GM18861 (cell line): ENCODE results near the gene PDGFA.

Experiments
- ATAC-seq: cut with Tn5 transposase; IDR thresholded peaks from one replicate; pipeline ENCODE4 v1.9.1; 2021; ENCODE audit not compliant: unreplicated experiment

PDGFA gene

DNA sequence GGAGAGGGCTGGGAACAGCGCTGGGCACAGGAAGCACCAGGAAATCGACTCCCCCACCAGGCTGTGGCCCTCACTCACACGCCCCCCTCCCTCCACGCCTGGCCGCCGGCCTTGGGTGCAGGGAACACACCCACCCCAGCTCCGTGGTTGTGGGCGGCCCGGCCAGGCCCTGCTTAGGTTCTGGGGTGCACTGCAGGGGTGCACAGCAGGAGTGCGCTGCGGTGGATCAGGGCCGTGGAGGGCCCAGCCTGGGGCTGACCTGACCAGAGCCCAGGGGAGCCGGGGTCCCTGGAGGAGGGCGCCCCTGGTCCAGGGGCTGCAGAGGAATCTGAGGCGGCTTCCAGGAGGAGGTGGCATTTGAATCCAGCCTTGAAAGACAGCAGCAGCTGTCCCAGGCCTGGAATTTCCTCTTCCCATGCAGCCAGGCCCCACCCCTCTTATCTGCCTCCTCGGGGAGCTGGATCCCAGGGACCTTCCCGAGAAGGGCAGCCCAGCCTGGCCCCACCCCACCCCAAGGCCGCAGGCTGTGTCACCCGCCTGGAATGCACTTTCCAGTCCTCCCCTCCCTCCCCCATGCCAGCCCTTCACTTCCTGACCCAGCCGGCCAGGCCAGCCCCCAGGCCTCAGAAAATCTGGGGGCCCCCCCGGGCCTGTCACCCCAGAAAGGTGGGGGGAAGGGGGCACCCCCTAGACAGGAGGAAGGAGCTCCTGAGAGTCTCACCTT is 18.4 kb upstream of the PDGFA start:
- ATAC-seq = no peak

DNA sequence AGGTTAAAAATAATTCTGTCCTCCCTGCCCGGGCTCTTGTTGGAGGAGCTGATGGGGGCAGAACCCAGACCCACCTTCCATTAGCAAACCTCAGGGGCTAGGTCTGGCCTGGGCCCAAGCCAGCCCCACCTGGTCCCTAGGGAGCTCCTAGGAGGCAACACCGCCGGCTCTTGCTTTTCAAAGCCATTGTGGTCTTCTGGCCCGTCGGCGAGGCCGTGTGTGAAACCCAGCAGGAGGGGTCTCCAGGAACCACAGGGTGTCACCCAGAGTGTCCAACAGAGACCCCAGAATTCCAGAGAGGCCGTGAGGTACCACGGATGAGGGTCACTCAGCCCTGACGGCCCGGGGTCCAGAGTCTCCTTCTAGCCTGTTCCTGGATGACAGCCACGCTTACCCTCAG is 16.6 kb upstream of the PDGFA start:
- ATAC-seq = no peak

DNA sequence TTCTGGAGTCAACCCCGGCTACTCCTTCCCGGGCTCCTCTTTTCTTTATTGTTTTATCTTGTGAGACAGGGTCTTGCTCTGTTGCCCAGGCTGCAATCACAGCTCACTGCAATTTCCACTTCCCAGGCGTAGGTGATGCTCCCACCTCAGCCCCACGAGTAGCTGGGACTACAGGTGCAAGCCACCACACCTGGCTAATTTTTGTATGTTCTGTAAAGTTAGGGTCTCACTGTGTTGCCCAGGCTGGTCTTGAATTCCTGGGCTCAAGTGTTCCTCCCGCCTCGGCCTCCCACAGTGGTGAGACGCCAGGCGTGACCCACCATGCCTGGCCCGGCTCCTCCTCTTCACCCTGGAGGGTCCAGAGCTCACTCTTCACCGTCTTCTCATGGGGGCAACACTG is 15.3 kb upstream of the PDGFA start:
- ATAC-seq = no peak

DNA sequence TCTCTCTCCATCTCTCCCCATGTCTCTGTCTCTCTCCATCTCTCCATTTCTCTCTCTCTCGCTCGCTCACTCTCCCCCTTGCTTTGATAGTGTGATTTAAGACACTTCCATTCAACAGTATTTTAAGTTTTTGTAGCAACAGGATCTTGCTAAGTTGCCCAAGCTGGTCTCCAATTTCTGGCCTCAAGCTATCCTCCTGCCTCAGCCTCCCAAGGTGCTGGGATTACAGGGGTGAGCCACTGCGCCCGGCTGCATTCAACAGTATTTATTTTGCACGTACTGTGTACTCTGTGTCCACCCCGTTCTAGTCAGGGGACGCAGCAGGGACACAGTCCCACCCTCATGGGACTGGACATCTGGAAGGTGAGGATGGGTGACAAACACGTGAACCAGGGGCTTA is 14.4 kb upstream of the PDGFA start:
- no peak for ATAC-seq

DNA sequence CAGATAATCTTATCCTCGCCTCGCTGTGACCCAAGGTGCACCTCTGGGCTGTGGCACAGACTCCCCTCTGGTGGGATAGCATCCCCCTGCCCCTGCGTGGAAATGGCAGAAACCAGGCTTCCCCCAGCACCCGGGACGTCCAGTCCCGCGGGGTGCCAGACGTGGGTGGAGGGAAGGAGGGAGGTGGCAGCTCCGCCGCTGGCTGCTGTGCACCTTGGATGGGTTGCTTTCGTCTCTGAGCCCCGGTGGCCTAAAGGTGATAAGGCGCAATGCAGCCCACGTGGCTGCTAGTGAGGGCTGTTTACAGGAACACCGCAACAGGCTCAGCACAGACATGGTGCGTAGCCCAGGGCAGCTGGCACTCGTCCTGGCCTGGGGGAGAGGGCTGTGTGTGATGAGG is 13.6 kb upstream of the PDGFA start:
- no peak for ATAC-seq

DNA sequence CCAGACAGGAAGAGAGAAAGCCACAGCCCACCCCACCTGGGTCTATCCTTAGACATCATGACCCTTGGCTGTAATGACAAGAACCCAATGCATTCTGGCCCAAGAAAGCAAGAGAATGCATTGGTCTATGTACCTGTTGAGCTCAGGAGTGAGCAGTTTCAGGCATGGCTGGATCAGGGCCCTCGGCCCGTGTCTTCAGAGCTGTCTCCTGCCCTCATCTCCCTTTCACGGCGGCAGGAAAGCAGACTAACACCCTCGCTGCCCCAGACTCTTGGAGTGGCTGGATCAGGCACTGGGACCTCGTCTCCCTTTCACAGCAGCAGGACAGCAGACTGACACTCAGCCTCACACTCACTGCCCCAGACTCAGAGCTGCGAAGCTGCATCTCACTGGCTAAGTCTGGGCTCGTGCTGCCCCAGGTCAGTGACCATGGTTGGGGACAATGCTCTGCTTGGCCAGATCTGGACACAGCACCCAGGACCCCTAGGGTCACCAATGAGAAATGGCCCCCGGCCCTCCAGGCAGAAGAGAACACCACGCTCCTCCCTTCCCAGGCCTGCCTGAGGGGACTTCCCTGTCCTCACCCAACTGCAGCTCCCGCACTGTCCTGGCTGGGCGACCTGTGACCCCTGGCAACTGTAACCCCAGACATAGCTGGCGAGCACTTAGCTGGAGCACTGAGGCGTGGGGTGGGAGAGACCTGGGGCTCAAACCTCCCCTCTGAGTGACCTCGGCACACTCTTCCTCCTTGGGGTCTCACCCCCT is 12.9 kb upstream of the PDGFA start:
- ATAC-seq = no peak

DNA sequence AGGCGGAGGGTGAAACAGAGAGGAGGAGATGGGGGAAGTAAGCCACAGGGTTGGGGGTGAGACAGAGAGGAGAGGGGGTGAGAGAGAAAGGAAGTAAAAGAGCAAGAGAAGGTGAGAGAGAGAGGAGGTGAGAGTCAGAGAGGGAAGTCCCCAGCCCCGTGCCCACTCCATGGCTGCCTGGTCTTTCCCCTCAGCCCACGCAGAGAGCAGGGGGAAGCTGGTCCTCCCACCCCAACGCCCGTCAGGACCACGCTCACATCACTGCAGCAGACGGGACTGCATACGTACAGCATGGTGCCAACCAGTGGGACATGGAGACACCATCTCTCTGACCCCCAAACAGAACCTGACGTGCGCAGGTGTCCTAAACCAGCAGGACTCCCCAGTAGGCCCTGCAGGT is 12.1 kb upstream of the PDGFA start:
- ATAC-seq = no peak

DNA sequence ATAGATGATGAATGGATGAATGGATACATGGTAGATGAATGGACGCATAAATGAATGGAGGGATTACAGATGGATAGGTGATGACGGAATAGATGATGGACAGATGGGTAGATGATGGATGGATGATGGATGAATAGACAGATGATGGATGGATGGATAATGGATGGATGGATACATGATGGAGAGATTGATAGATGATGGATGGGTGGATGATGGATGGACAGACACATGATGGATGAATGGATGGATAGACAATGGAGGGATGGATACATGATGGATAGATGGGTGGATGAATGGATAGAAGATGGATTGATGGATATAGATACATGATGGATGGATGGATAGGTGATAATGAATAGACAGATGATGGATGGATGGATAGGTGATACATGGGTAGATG is 8.8 kb upstream of the PDGFA start:
- ATAC-seq = no peak

DNA sequence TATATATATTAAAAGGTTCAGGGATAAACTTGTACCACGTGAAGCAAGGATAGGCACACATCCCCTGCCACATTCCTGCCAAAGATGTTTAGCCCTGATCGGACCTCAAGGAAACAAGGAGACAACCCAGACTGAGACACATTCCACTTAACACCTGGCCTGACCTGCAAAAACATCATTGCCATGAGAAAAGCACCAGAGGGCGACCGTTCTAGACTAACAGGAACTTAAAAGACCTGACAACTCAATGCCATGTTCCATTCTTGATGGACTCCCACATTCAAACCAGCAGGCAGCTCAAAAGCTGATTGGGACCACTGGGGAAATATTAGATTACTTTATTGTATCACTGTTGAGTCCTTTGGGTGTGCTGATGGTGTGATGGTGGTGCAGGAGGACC is 8.1 kb upstream of the PDGFA start:
- no peak for ATAC-seq

DNA sequence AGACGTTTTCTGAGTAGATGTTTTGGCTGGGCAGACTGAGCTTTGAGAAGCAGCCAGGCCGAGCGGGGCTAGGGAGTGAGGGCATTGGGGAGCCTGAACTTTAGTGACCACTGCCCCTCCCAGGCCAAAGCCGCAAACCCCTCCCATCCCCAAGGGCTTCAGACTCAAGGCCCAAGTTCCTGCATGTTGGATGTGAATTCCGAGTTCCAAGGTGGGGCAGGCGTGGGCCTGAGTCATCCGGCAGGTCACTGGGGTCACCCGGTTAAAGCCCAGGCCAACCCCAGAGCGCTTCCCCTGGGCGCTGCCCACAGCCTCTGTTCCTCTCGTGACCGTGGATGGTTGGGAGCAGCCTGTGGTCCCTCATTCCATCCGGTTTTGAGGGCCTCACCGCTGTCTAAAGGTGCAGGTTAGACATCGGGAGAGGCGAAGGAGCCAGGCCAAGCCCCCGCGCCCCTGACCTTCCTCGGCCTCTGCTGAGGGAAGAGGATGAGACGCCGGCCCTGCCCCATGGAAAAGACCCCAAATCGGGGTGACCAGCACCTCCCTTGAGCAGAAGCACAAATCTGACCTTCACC is 6.9 kb upstream of the PDGFA start:
- no peak for ATAC-seq

DNA sequence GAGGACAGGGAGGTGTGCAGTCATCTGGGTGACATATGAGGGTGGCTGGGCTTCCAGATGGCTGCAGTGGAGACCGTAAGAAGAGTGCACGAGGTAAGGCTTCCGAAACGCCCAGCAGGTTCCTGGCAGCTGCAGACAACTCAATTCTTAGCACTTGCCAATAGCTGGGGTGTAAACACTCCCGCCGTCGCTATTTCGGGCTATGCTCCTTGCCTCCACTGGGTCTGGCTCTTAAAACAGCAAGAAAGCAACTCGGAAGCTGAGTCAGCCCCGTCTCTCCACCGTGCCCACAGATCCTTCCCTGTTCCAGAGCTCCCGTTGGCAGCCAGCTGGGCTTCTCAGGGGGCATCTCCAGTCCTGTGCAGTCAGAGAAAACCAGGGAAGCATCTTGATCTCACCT is 6.1 kb upstream of the PDGFA start:
- ATAC-seq = no peak

DNA sequence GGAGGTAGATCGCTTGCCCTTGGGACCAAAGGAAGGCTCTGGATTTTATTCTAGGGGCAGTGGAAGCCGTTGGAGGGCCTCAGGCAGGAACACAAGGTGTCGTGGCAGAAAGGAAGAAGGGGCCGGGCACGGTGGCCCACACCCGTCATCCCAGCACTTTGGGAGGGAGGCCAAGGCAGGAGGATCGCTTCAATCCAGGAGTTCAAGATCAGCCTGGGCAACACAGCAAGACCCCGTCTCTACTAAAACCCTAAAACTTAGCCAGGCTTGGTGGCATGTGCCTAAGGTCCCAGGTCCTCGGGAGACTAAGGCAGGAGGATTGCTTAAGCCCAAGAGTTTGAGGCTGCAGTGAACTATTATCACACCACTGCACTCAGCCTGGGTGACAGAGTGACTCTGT is 5.2 kb upstream of the PDGFA start:
- no peak for ATAC-seq

DNA sequence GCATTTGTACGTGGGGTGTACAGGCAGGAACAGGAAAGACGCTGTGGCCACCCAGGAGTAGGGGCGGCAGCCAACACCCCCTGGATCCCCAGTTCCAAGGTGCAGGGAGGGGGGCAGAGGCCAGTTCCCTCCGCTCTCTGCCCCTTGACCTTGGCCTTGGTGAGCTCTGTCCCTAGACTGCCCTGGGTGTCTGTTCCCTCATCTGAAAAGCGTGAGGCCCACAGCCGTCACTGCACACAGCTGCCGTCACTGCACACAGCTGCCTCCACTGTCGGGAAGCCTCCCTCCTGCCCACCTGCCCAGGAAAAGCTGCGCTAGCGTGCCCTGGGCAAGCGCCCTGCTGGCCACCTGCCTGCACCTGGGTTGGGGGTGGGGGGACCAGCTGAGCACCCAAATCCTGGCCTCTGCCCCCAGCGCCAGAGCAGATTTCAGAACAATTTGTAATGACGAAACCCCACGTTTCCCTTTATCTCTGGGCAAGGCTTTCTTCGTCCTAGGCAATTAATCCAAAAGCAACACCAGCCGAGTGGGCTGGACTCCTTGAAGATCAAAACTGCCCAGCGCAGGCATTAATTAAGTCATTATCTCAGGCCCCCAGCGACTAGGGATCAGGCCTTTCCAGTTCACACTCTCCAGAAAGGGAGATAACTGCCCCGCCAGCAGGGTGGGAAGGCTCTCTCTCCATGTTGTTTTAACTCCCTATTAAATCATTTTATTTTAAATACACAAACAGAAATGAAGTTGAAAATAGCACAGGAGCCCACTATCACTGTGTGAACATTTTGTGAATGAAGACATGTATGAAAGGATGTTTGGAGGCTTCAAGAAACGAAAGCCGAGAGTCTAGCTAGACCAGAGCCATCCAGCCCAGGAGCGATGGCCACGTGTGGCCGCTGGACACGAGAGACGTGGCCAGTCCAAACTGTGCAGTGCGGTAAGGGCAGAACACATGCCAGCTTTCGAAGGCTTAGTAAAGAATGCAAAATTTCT is 4.0 kb upstream of the PDGFA start:
- no peak for ATAC-seq

DNA sequence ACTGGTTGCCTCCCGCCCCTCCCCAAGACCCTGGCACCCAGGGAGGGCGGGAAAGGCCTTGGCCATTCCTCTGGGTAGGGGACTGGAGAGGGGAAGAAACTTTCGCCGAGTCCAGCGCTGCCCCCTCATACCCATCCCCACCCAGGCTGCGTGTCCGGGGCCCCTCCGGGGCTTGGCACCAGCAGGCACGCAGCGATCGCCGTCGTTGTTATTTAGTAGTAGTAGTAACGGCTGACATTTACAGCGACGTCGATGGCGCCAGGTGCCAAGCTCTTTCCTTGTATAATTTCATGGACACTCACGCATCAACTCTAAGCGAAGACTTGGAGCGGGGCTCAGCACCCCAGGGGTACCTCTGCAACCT is 3.3 kb upstream of the PDGFA start:
- no peak for ATAC-seq

DNA sequence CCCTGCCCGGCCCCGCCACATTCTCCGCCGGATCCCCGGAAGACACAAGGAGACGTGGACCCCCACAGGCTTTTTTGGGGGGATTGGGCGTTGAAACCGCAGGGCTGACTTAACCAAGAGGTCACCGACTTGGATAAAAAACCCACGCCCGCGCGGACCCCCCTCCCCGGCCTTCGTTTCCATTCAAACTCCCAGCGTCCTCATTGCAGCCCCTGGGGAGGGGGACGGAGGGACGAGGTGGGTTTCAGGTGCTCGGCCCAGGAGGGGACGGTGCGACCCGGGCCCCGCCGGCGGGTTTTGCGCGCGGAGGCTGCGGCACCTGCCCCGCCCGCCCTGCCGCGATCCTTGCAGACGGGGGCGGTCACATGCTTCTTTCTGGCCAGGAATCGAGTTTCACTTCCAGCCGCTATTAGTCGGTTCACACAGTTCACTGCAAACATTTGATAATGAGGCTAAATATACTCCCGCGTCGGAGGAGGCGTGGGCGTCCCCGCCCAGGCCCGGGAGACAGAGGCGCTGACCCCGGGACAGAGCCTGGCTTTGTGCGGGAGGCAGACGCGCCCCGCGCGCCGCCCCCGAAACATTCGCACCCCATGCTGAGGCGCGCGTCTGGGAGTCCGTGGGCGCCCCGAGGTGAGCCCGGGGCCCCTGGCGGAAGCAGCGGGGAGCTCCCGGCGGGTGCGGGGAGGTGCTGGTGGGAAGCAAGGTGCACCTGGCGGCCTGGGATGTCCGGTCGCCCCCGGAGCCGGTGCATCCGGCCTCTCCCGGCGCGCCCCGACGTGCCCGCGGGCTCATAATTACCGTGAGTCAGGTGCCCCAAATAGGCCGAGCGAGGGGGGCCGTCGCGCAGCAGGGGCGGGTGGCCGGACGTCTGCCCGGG is 2.7 kb upstream of the PDGFA start:
- ATAC-seq = no peak

DNA sequence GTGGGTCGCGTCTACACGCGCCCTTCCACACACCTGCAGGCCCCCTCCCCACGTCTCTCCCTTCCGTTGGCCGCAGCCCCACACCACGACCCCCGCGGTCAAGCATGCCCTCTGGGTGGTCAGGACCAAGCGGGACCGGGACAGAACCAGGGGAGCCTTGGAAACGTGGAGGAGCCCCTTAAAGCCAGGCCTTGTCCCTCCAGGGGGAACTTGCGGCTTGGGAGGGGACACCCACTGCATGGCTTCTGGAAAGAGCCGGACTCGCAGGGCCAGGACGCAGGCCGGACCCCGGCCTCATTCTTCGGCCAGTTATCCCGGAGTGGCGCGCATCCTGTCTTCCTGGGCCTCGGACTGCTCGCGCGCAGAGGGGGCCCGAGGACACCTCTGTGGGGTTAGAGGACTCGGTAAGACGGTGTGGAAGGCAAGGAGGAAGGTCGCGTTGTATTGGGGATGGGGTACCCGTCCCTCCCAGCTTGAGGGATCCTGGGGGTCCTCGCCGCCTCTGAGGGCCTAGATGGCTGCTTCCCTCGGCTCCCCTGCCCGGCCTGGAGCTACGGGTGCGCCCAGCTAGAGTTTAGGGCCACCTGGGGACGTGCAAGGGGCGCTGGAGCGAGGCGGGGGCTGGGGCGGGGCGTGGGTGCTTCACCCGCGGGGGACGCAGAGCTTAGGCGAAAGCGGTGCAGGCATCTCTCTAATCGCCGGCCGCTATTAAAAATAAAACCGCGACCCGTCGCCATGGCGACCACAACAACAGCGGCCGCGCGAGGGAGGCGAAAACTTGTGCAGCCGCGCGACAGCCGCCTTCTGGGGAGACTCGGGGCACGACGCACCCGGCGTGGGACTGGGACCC is 1.8 kb upstream of the PDGFA start:
- ATAC-seq = no peak

DNA sequence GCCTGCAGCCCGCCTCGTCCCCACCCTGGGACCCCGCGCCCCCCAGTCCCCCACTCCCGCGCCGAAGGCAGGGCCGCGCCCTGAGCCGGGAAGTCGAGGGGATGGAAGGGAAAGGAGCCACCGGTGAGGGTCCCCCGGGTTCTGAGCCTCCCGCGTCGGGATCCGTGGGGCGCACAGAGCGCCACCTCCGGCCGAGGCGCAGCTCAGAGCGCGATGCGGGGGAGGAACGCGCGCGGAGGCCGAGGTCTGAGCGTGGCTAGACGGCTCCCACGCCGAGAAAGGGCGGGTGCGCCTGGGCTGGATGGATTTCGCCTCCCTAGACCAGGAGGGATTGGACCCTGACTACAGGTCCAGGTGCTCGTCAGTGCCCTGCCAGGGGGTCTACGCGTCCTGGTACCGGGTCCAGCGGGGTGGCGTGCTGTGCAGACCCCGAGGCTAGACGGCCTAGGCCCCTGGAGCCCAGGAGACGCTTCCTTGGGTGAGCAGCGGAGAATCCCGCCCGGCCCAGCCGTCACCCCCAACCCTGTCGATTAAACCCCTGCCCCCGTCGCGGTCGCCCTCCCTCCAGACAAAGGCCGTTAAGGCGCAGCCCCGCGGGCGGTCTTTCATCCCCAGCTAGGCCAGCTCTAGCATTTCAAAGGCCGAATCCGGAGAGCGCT is 986 bp upstream of the PDGFA start:
- ATAC-seq = no peak

DNA sequence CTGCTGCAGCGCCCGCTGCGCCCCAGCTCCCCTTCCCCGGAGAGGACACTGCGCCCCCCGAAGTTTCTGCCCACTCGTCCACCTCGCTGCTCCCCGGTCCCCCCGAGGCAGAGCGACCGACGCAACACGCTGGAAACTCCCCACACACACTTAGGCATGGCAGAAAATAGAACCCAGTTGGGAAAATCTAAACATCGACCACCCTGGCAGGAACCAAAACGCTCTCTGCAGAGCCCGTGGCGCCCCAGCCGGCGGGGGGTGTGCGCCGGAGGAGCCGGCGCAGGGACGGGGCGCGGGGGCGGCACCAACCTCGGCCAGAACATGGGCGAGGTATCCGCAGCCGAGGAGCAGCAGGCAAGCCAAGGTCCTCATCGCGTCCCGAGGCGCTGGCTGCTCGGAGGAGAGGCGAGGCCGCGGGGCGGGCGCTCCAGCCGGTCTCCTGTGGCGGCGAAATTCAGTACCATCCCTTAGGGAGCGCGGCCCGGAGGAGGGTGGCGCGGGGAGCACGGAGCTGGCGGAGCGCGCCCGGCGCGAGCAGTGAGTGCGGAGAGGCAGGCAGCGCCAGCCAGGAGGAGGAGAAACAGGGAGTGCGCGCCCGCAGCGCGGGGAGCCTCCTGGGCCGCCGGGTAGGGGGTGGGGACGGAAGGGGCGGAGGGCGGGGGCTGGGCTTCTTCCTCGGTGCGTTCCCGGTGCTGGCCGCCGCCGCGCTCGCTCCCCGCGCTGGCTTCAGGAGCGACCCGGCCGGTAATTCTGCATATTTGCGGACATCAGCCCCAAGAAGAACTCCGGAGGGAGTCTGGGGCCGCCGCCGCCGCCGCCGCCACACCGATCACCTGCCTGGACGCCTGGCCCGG is 789 bp downstream of the PDGFA start:
- no peak for ATAC-seq
